HTERT RPE-1 (cell line): ENCODE measurements around the gene TRIM74.
"Not testable (repeated sequence)": the region's sequence is repeated elsewhere in the genome, so short reads cannot be mapped to it uniquely, and the experiment has no call there.

ENCODE experiments used
- in situ Hi-C: fragments of 300-500 bp; cut with MboI; formaldehyde crosslinking; loops from 4 replicates; pipeline ENCODE4 v1.14.3; 2020; ENCODE audit warnings: low sequenced_read_pairs

The TRIM74 gene

GRCh38 chr7:72968980-72969516 lies at the start of gene TRIM74:
Gene TRIM74, minus strand, starts transcription at chr7:72969466. Its CDS starts 3,309 bp downstream, at chr7:72966157.
- in situ Hi-C loops = not testable (repeated sequence)

GRCh38 chr7:73006491-73006890 lies 37.2 kb upstream of the TRIM74 start:
- in situ Hi-C loops = not testable (repeated sequence)

- in situ Hi-C loops = not testable (repeated sequence)
These were observed 36.6 kb upstream of the TRIM74 start for GRCh38 chr7:73005693-73006447.

GRCh38 chr7:73005356-73005692 lies 36.1 kb upstream of the TRIM74 start:
- in situ Hi-C loops = not testable (repeated sequence)

GRCh38 chr7:72997887-72998468 lies 28.7 kb upstream of the TRIM74 start:
- in situ Hi-C loops = not testable (repeated sequence)

- in situ Hi-C loops = not testable (repeated sequence)
These were observed 28.2 kb upstream of the TRIM74 start for GRCh38 chr7:72997447-72997846.

GRCh38 chr7:72995484-72995883 lies 26.2 kb upstream of the TRIM74 start:
- in situ Hi-C loops = not testable (repeated sequence)

- in situ Hi-C loops = not testable (repeated sequence)
These were observed 21.1 kb upstream of the TRIM74 start for GRCh38 chr7:72990146-72990913.

GRCh38 chr7:72982084-72982483 lies 12.8 kb upstream of the TRIM74 start:
- in situ Hi-C loops = not testable (repeated sequence)

- in situ Hi-C loops = not testable (repeated sequence)
These were observed 11.1 kb upstream of the TRIM74 start for GRCh38 chr7:72980382-72980781.

GRCh38 chr7:72976434-72976833 lies 7.2 kb upstream of the TRIM74 start:
- in situ Hi-C loops = not testable (repeated sequence)

GRCh38 chr7:72975656-72976286 lies 6.5 kb upstream of the TRIM74 start:
- in situ Hi-C loops = not testable (repeated sequence)

GRCh38 chr7:72974781-72975180 lies 5.5 kb upstream of the TRIM74 start:
- in situ Hi-C loops = not testable (repeated sequence)

GRCh38 chr7:72971505-72971904 lies 2.2 kb upstream of the TRIM74 start:
- in situ Hi-C loops = not testable (repeated sequence)

GRCh38 chr7:72969688-72970087 lies 422 bp upstream of the TRIM74 start:
- in situ Hi-C loops = not testable (repeated sequence)

GRCh38 chr7:72966892-72967291 lies 2.4 kb downstream of the TRIM74 start:
- in situ Hi-C loops = not testable (repeated sequence)

- in situ Hi-C loops = not testable (repeated sequence)
These were observed 3.9 kb downstream of the TRIM74 start for GRCh38 chr7:72965186-72965975.

GRCh38 chr7:72963056-72963455 lies 6.2 kb downstream of the TRIM74 start:
- in situ Hi-C loops = not testable (repeated sequence)

GRCh38 chr7:72961346-72961650 lies 8.0 kb downstream of the TRIM74 start:
- in situ Hi-C loops = not testable (repeated sequence)

GRCh38 chr7:72960626-72961345 lies 8.5 kb downstream of the TRIM74 start:
- in situ Hi-C loops = not testable (repeated sequence)
